ENCODE measurements around the gene CCDC30. TPM values are rescaled to one million over a fixed set of nuclear protein-coding genes. Genes with fewer than 3 reads are reported as not detected.
A peak's percentile ranks its signal among the peaks of the same experiment; 100 is the strongest.

CCDC30 gene
- total RNA-seq (2021; ENCODE audit: unreplicated experiment), result 1.3 TPM
- 1.3 TPM for polyA plus RNA-seq (2012; ENCODE audit: insufficient read length)
- Bru-seq, nascent RNA, result percentile 39 among the genes with signal in this experiment
- BruChase-seq, experiment 1, labeled RNA remaining after a 2-hour chase, result percentile 42 among the genes with signal in this experiment
- percentile 37 among the genes with signal in this experiment for BruChase-seq, experiment 2, labeled RNA remaining after a 6-hour chase
- long read RNA-seq, partial matches to known transcripts, result 0 of 2 reads
- long read RNA-seq, other reads (novel, unspliced or antisense), result 2 of 2 reads

DNA sequence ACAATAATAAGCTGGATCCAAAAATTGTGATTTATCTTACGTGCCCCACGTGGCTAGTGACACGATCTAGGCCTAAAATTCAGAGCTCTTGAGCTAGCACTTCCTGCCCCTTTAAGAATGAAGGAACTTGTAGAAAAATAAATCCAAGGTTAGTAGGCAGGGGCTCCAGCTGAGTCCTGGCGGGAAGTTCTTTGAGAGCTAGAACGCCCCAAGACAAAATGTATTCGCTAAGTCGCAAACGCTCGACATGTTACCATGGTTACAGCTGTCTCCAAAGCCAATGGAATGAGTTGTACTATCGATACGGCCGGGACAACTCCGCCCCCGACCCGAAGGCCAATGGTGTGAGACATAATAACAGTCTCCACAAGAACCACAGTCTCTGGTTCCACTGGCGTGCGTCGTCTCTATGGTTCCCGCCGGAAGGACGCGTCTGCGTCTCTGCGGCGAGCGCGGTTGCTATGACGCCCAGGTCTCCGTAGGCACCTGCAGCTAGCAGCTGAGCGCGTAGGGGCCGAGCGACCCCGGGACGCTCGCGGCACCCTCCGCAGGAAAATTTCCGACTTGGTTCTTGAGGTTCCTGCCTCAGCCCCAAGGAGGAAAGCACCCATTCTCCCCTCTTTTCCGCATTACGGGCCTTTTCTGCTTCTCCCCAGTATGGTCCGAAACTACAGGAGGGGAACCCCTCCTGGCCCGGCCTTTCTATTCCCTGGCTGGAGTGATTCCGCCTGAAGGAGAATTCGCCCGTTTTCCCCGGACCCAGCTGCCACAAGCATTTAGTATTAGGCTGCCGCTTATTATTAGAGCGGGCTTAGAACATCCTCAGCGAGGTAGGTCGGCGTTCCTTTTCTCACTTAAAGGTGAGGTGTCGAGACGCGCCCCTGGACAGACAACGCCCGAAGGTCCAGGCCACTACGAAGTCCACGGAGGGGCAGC, at the start of gene CCDC30:
TSS of gene CCDC30 (plus strand) at position 459 of the 936 bp plus-strand sequence. CDS start 17,266 bp downstream, outside the sequence.
- Histone ChIP-seq H3K4me1 (ENCODE audit: control insufficient read depth, insufficient read depth, low read length) (peaks cover 18% of the 10 kb centered on the region), H3K36me3 (ENCODE audit: control insufficient read depth, insufficient read depth, low read length) (peaks cover 13% of the 10 kb centered on the region), H3K27me3 (ENCODE audit: control insufficient read depth, insufficient read depth, low read length) (no peaks in the 10 kb centered on the region), H3K4me3 (ENCODE audit: low read depth in 2 of 2, low read length in 2 of 2) (peak within 1 kb of the TSS; percentile 78 to 93), H3K9me3 (ENCODE audit: control insufficient read depth, insufficient read depth, low read depth, low read length) (no peaks in the 10 kb centered on the region), H3K27ac (ENCODE audit: low read length) (peak within 1 kb of the TSS; percentile 80)
- DNase-seq (ENCODE audit: low read depth, low spot score) (peak; percentile 97), ATAC-seq (peak; percentile 100)
- TF ChIP-seq TCF7L2 (IDR thresholded peaks at IDR 0.05; ENCODE audit: low read depth, low read length), result peak; percentile 58; the same call in 1 of the 2 replicates
- no peak for TF ChIP-seq REST (IDR thresholded peaks at IDR 0.05; ENCODE audit: insufficient read depth in 1 of 2, low read depth in 2 of 2, low read length in 1 of 2)
- TF ChIP-seq POLR2AphosphoS5 (IDR thresholded peaks at IDR 0.05; ENCODE audit: low read depth, low read length), result peak; percentile 69
- peak; percentile 97; the same call in 1 of the 2 replicates for TF ChIP-seq SIN3A (IDR thresholded peaks at IDR 0.05; ENCODE audit: borderline replicate concordance, insufficient read depth, low read depth, low read length)
- TF ChIP-seq, protein P1, sequence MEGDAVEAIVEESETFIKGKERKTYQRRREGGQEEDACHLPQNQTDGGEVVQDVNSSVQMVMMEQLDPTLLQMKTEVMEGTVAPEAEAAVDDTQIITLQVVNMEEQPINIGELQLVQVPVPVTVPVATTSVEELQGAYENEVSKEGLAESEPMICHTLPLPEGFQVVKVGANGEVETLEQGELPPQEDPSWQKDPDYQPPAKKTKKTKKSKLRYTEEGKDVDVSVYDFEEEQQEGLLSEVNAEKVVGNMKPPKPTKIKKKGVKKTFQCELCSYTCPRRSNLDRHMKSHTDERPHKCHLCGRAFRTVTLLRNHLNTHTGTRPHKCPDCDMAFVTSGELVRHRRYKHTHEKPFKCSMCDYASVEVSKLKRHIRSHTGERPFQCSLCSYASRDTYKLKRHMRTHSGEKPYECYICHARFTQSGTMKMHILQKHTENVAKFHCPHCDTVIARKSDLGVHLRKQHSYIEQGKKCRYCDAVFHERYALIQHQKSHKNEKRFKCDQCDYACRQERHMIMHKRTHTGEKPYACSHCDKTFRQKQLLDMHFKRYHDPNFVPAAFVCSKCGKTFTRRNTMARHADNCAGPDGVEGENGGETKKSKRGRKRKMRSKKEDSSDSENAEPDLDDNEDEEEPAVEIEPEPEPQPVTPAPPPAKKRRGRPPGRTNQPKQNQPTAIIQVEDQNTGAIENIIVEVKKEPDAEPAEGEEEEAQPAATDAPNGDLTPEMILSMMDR (IDR thresholded peaks at IDR 0.05), result no peak
- intact Hi-C loops (cut with micrococcal nuclease; ENCODE audit: unreplicated experiment), result loop anchor here (5.0 kb wide), 1 partner anchor 126 kb away; the partner anchor contains the start of gene FOXJ3
- in situ Hi-C loops (cut with HindIII; ENCODE audit: low pct_unique_long_range_greater_than_20kb, low sequenced_read_pairs), result no loop called here
- ChIA-PET POLR2A (interaction anchor here (0.5 to 1.1 kb wide), 3 partner anchors 203 to 1887 kb away, joined by 3 to 4 read pairs (median 4); no protein-coding TSS in a partner anchor), CTCF (no interaction called here)
- no TSS peak for BruUV-seq (replicated peaks)

DNA sequence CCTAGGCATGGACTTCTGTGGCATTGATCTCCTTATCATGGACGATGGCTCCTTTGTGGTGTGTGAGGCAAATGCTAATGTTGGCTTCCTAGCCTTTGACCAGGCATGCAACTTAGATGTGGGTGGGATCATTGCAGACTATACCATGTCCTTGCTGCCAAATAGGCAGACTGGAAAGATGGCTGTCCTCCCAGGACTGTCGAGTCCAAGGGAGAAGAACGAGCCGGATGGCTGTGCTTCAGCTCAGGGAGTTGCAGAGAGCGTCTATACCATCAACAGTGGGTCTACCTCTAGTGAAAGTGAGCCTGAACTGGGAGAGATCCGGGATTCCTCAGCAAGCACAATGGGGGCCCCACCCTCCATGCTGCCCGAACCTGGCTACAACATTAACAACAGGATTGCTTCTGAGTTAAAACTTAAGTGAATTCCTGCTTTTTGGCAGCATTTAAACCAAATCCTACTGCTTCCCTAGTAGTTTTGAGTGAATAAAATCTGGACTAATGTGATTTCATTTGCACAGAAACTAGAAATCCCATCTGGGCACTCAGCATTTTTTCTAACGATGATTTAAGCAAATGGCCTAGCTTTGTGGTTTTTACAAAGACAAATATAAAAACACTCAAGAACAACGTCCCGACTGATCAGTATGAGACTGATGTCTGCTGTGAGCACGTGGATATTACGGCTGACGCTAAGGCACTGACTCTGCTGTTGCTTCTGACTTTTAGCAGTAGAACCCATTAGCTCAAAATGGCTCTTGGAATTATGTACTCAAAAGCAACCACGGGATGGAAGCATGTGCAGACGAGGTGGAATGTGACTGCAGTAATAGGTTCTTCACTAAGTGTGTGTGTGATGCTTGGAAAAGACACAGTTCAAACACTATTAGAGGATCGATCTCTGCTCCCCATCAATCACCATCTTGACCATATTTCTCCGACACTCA, 48.3 kb upstream of the CCDC30 start:
- CTCF ChIA-PET, result no interaction called here

More for the DNA sequence above, 48.3 kb upstream of the CCDC30 start:
- no peak overlapping the region for H3K4me3 ChIP-seq (ENCODE audit: low read depth in 2 of 2, low read length in 2 of 2)
- ATAC-seq (no peak), DNase-seq (ENCODE audit: low read depth, low spot score) (no peak)
- H3K36me3 ChIP-seq (ENCODE audit: control insufficient read depth, insufficient read depth, low read length), result no peaks in the 10 kb centered on the region
- H3K27ac ChIP-seq (ENCODE audit: low read length), result no peak overlapping the region
- no peaks in the 10 kb centered on the region for H3K4me1 ChIP-seq (ENCODE audit: control insufficient read depth, insufficient read depth, low read length)
- POLR2A ChIA-PET, result no interaction called here
- intact Hi-C loops (cut with micrococcal nuclease; ENCODE audit: unreplicated experiment), result no loop called here
- no peaks in the 10 kb centered on the region for H3K27me3 ChIP-seq (ENCODE audit: control insufficient read depth, insufficient read depth, low read length)
- in situ Hi-C loops (cut with HindIII; ENCODE audit: low pct_unique_long_range_greater_than_20kb, low sequenced_read_pairs), result no loop called here
- no peaks in the 10 kb centered on the region for H3K9me3 ChIP-seq (ENCODE audit: control insufficient read depth, insufficient read depth, low read depth, low read length)
- TF ChIP-seq SIN3A (IDR thresholded peaks at IDR 0.05; ENCODE audit: borderline replicate concordance, insufficient read depth, low read depth, low read length), result no peak
- TF ChIP-seq REST (IDR thresholded peaks at IDR 0.05; ENCODE audit: insufficient read depth in 1 of 2, low read depth in 2 of 2, low read length in 1 of 2), result no peak
- TF ChIP-seq, protein P1 (IDR thresholded peaks at IDR 0.05), result no peak
- no peak for TF ChIP-seq TCF7L2 (IDR thresholded peaks at IDR 0.05; ENCODE audit: low read depth, low read length)
- no peak for TF ChIP-seq POLR2AphosphoS5 (IDR thresholded peaks at IDR 0.05; ENCODE audit: low read depth, low read length)
- no TSS peak for BruUV-seq (replicated peaks)

Measured in Panc1 (cell line).